Stomach (tissue), 4 donors: ENCODE measurements around the gene LAMB3.

Experiments used
- CTCF ChIP-seq, 7 experiments: fragments of 450-650 bp in 4 of 7; fragments of 200-600 bp in 3 of 7; sonication (generic) in 3 of 7; IDR thresholded peaks; one replicate each; pipeline ENCODE4 v1.5.1; 2016 to 2019; ENCODE audit warnings: antibody characterized with exemption in 7 of 7, control low read depth in 2 of 7, mild to moderate bottlenecking in 1 of 7
- EP300 ChIP-seq: sonication (generic); formaldehyde crosslinking; IDR thresholded peaks from one replicate; pipeline ENCODE4 v1.6.1; 2017; ENCODE audit warnings: antibody characterized with exemption
- POLR2A ChIP-seq, 4 donors: fragments of 450-650 bp; IDR thresholded peaks; one replicate each; pipeline ENCODE4 v1.6.1; 2016; ENCODE audit warnings: antibody characterized with exemption in 4 of 4, control low read depth in 2 of 4, mild to moderate bottlenecking in 1 of 4, moderate library complexity in 1 of 4
- POLR2AphosphoS5 ChIP-seq, 3 donors: sonication (generic); formaldehyde crosslinking; IDR thresholded peaks; one replicate each; pipeline ENCODE4 v1.6.1; 2016; ENCODE audit warnings: antibody characterized with exemption in 3 of 3

DNA sequence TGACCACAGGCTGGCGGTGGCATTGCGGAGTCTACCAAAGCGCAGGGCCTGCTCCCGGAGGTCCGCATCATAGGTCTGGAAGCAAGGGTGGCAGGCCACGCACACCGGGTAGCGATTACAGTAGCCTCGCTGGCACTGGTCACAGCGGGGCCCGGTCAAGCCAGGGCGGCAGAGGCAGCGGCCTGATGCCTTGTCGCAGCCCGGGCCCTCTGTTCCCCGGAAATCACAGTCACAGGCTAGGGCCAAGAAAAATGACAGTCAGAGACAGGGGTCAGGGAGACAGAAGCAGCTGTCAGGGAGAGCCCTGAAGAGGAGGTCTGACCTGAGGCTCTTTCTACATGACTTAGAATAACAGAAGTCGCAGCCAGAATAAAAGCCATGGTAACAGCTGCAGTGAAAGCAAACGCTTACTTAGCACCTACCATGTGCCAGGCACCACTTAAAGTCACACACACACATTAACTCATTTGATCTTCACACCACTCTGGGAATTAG is 26.4 kb downstream of the LAMB3 start:
- TF ChIP-seq CTCF (IDR thresholded peaks at IDR 0.05): no peak
- no peak for TF ChIP-seq POLR2A (IDR thresholded peaks at IDR 0.05)
- TF ChIP-seq POLR2AphosphoS5 (IDR thresholded peaks at IDR 0.05): no peak
- TF ChIP-seq EP300: no peak
